Activated CD4-positive, alpha-beta T cell treated with anti-CD3 and anti-CD28 coated beads for 36 hours (primary cell): ENCODE data around the gene CLPTM1L. TPM values are rescaled to one million over a fixed set of nuclear protein-coding genes. Genes with fewer than 3 reads are reported as not detected.

Experiments
- ATAC-seq: fragments of 200-7000 bp; cut with Tn5 transposase; one replicate; pipeline ENCODE4 v1.10.0; 2021; ENCODE audit warnings: mild to moderate bottlenecking, moderate library complexity
- CTCF ChIA-PET: fragments of 350-600 bp; sonication (Branson Sonifier 250); formaldehyde crosslinking; loops from one replicate; lab custom pipeline; 2021; ENCODE audit warnings: antibody characterized with exemption; lab: Charles Lee
- POLR2A ChIA-PET: fragments of 350-600 bp; sonication (Branson Sonifier 250); formaldehyde crosslinking; loops from one replicate; lab custom pipeline; 2021; ENCODE audit warnings: antibody characterized with exemption, inconsistent platforms; lab: Charles Lee
- DNase-seq: peaks from one replicate; pipeline ENCODE4 v3.0.0-alpha.2; 2020
- H3K27ac Mint-ChIP-seq: one replicate; pipeline ENCODE4 v1.8.0; 2021; ENCODE audit warnings: mixed read lengths
- H3K27me3 Mint-ChIP-seq: one replicate; pipeline ENCODE4 v1.8.0; 2021; ENCODE audit warnings: mixed read lengths
- H3K36me3 Mint-ChIP-seq: one replicate; pipeline ENCODE4 v1.8.0; 2021; ENCODE audit warnings: low read depth, mixed read lengths
- H3K4me1 Mint-ChIP-seq: one replicate; pipeline ENCODE4 v1.8.0; 2021; ENCODE audit warnings: mixed read lengths
- H3K4me3 Mint-ChIP-seq: one replicate; pipeline ENCODE4 v1.8.0; 2021; ENCODE audit warnings: mild to moderate bottlenecking, moderate library complexity, mixed read lengths
- H3K9me3 Mint-ChIP-seq: one replicate; pipeline ENCODE4 v1.8.0; 2021; ENCODE audit warnings: low read depth, mixed read lengths
- intact Hi-C, 2 experiments: fragments of 100-400 bp; cut with DNase I in 1 of 2; cut with micrococcal nuclease in 1 of 2; formaldehyde crosslinking; loops; one replicate each; pipeline versions ENCODE4 v1.14.2 to v1.15.1; 2022 to 2024; cut with DNase I, micrococcal nuclease
- total RNA-seq, 2 experiments: library from RNA; stranded (reverse); gene quantifications; one replicate each; pipeline ENCODE4 v1.2.3, GENCODE V29; 2021

CLPTM1L gene
- total RNA-seq, 2 experiments from 2014 or later: 62.1 to 62.2 TPM

DNA sequence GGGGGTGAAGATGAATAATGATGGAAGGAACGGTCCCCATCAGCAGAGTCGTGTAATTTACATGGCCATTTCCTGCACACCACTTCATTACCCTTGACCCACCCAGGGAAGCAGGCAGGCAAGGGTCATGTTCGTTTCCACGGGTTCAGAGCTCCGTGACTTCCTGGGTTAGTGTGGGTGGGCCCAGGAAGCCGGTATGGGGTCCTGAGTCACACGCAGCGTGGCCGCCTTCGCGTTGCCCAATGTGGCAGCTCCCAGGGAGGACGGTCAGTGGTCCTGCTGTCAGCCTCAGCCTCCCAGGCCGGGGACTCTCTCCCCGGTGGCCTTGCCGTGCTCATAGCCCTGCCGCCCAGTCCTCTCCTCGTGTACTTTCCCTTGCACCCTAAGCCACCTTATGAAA lies 44.9 kb downstream of the CLPTM1L start:
- CTCF ChIA-PET: interaction anchor here (2.1 kb wide), 1 partner anchor 16 kb away, joined by 4 read pairs; no protein-coding TSS in a partner anchor
- H3K27ac Mint-ChIP-seq: no peak overlapping the region

DNA sequence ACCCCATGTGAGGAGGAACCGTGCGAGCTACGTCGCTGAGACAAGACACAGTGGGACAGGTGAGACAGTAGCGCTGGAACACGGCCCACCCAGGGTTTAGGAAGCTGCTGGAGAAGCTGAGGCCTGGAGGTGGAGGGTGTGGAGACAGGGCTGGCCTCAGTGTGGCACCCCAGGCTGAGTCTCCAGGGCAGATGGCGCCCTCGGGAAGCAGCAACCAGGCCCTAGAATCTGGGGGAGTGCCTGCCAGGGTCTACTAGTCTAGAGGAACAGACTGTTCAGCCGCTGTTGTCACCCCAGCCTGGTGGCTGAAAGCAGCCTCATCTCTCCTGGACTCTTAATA lies 45.4 kb downstream of the CLPTM1L start:
- Mint-ChIP-seq H3K4me1 (no peaks in the 10 kb centered on the region), H3K9me3 (peaks cover 4% of the 10 kb centered on the region), H3K36me3 (no peaks in the 10 kb centered on the region), H3K27me3 (no peaks in the 10 kb centered on the region), H3K27ac (no peak overlapping the region), H3K4me3 (no peak overlapping the region)
- POLR2A ChIA-PET: no interaction called here
- CTCF ChIA-PET: interaction anchor here (0.6 to 2.1 kb wide), 2 partner anchors 16 to 344 kb away, joined by 3 to 4 read pairs; no protein-coding TSS in a partner anchor
- DNase-seq: no peak
- no peak for ATAC-seq
- intact Hi-C loops: loop anchor here in 1 of 2 experiments (5.0 kb wide), 1 partner anchor 223 kb away; the partner anchor contains the start of gene LPCAT1

More for the DNA sequence above, 44.9 kb downstream of the CLPTM1L start:
- no peak overlapping the region for H3K4me3 Mint-ChIP-seq
- no peaks in the 10 kb centered on the region for H3K27me3 Mint-ChIP-seq
- POLR2A ChIA-PET: no interaction called here
- H3K4me1 Mint-ChIP-seq: no peaks in the 10 kb centered on the region
- intact Hi-C loops: loop anchor here in 1 of 2 experiments (5.0 kb wide), 1 partner anchor 222 kb away; the partner anchor contains the start of gene LPCAT1
- no peak for ATAC-seq
- H3K9me3 Mint-ChIP-seq: peaks cover 4% of the 10 kb centered on the region
- H3K36me3 Mint-ChIP-seq: no peaks in the 10 kb centered on the region
- no peak for DNase-seq

DNA sequence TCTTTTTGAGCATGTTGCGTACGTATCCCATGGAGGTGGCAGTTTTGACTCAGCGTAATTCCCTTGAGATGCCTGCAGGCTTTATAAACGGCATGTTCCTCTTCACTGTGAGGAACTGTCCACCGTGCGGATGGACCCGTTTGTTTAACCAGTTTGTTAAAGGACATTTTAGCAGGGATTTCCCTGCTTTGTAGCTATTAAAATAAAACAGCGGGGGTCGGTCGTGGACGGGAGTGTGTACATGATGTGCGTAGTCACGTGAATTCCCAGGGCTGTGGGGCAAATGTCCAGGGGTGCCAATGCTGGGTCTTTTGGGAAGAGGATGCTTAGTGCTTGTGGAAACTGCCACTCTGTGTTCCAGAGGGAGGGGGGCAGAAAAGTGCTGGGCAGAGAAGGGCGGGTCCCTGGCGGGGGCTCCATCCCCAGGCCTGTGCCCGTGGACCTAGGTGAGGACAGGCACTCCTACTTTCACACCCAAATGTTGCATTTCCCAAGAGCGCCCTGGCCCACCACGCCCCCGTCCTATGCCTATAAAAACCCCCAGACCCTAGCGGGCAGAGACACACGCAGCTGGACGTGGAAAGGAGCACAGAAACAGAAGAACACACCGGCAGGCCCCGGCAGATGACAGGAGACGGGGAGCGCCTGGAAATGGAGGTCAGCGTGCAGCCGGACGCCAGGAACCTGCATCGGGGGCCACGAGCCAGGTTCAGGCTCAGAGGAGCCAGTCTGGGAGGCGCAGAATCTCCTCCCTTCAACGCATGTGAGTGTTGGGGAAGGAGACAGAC lies 46.0 kb downstream of the CLPTM1L start:
- ATAC-seq (no peak), DNase-seq (peak; percentile 3)
- H3K27me3 Mint-ChIP-seq: no peaks in the 10 kb centered on the region
- H3K27ac Mint-ChIP-seq: no peak overlapping the region
- intact Hi-C loops: loop anchor here in 1 of 2 experiments (5.0 kb wide), 1 partner anchor 223 kb away; the partner anchor contains the start of gene LPCAT1
- no peak overlapping the region for H3K4me3 Mint-ChIP-seq
- ChIA-PET CTCF (interaction anchor here (0.5 to 2.1 kb wide), 3 partner anchors 17 to 346 kb away, joined by 3 to 4 read pairs (median 3); no protein-coding TSS in a partner anchor), POLR2A (no interaction called here)
- no peaks in the 10 kb centered on the region for H3K36me3 Mint-ChIP-seq
- no peaks in the 10 kb centered on the region for H3K4me1 Mint-ChIP-seq
- peaks cover 4% of the 10 kb centered on the region for H3K9me3 Mint-ChIP-seq

DNA sequence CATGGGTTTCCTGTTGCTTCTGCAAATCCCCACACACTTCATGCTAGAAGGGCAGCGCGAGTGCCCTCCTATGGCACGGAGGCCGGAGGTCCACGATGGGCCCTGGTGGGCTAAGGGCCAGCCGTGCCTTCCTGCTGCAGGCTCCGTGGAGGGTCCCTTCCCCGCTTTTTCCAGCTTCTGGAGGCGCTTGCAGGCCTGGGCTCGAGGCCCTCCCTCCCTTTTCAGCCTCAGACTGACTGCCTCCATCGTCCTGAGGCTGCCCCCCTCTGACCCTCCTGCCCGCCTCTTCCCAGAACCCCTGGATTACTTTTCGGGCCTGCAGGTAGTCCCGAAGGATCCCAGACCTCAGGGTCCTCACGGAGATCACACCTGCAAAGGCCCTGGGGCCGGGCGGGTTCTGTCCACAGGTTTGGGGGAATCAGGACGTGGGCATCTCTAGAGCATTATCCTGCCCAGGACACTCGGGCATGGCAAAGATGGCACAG lies 46.8 kb downstream of the CLPTM1L start:
- H3K36me3 Mint-ChIP-seq: peaks cover under 1% of the 10 kb centered on the region
- H3K4me3 Mint-ChIP-seq: no peak overlapping the region
- ChIA-PET CTCF (interaction anchor here (0.5 kb wide), 1 partner anchor 346 kb away, joined by 3 read pairs; no protein-coding TSS in a partner anchor), POLR2A (no interaction called here)
- peak; percentile 3 for DNase-seq
- peaks cover 4% of the 10 kb centered on the region for H3K4me1 Mint-ChIP-seq
- no peaks in the 10 kb centered on the region for H3K27me3 Mint-ChIP-seq
- H3K27ac Mint-ChIP-seq: no peak overlapping the region
- H3K9me3 Mint-ChIP-seq: peaks cover 4% of the 10 kb centered on the region
- ATAC-seq: no peak
- intact Hi-C loops: loop anchor here in 1 of 2 experiments (5.0 kb wide), 1 partner anchor 224 kb away; the partner anchor contains the start of gene LPCAT1

DNA sequence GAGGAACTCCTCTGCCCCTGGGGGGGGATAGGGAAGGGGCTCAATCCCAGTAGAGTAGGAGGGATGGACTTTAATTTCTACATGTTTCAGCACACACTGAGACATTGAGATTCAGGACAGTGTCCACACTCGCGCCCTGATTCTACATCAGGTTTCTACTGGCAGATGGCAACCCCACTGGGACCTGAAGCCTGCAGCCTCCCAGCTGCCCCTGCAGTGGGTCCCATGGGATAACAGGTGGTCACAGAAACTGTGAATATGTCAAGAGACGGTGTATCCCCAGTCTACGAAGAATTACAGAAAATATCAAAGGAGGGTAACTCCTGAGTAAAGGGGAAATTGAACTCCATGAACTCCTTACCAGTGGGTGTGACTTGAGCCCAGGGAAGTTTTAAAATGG lies 47.7 kb downstream of the CLPTM1L start:
- Mint-ChIP-seq H3K36me3 (peaks cover 4% of the 10 kb centered on the region), H3K9me3 (peaks cover 1% of the 10 kb centered on the region), H3K27ac (no peak overlapping the region), H3K27me3 (no peaks in the 10 kb centered on the region), H3K4me3 (no peak overlapping the region), H3K4me1 (peaks cover 7% of the 10 kb centered on the region)
- ChIA-PET CTCF (interaction anchor here (0.6 to 1.7 kb wide), 2 partner anchors 47 to 348 kb away, joined by 4 read pairs; no protein-coding TSS in a partner anchor), POLR2A (no interaction called here)
- no peak for DNase-seq
- intact Hi-C loops: loop anchor here in 1 of 2 experiments (5.0 kb wide), 1 partner anchor 225 kb away; the partner anchor contains the start of gene LPCAT1
- ATAC-seq: no peak

DNA sequence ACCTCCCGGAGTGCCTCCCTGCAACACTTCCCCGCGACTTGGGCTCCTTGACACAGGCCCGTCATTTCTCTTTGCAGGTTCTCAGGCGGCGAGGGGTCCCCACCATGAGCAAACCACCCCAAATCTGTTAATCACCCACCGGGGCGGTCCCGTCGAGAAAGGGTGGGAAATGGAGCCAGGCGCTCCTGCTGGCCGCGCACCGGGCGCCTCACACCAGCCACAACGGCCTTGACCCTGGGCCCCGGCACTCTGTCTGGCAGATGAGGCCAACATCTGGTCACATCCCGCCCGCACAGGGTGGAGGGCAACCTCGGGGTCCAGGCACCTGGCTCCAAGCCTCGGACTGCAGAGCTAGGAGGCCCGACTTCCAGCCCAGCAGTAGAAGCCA lies 49.3 kb downstream of the CLPTM1L start:
- no peak overlapping the region for H3K27ac Mint-ChIP-seq
- peaks cover 6% of the 10 kb centered on the region for H3K36me3 Mint-ChIP-seq
- H3K4me1 Mint-ChIP-seq: peaks cover 11% of the 10 kb centered on the region
- no peaks in the 10 kb centered on the region for H3K27me3 Mint-ChIP-seq
- DNase-seq (no peak), ATAC-seq (no peak)
- CTCF ChIA-PET: interaction anchor here (0.6 to 1.7 kb wide), 3 partner anchors 48 to 823 kb away, joined by 3 to 4 read pairs (median 4); no protein-coding TSS in a partner anchor
- peak overlapping the region; percentile 55 for H3K4me3 Mint-ChIP-seq
- intact Hi-C loops: loop anchor here in 1 of 2 experiments (1.0 to 5.0 kb wide), 3 partner anchors 50 to 227 kb away; partner anchors contain the start of genes CLPTM1L and LPCAT1
- POLR2A ChIA-PET: no interaction called here
- no peaks in the 10 kb centered on the region for H3K9me3 Mint-ChIP-seq

DNA sequence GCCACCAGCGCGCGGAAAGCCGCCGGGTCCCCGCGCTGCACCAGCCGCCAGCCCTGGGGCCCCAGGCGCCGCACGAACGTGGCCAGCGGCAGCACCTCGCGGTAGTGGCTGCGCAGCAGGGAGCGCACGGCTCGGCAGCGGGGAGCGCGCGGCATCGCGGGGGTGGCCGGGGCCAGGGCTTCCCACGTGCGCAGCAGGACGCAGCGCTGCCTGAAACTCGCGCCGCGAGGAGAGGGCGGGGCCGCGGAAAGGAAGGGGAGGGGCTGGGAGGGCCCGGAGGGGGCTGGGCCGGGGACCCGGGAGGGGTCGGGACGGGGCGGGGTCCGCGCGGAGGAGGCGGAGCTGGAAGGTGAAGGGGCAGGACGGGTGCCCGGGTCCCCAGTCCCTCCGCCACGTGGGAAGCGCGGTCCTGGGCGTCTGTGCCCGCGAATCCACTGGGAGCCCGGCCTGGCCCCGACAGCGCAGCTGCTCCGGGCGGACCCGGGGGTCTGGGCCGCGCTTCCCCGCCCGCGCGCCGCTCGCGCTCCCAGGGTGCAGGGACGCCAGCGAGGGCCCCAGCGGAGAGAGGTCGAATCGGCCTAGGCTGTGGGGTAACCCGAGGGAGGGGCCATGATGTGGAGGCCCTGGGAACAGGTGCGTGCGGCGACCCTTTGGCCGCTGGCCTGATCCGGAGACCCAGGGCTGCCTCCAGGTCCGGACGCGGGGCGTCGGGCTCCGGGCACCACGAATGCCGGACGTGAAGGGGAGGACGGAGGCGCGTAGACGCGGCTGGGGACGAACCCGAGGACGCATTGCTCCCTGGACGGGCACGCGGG lies 49.9 kb downstream of the CLPTM1L start, which contains the start of gene TERT:
Gene TERT, minus strand, starts transcription at position 234 of the 815 bp plus-strand sequence. Its CDS starts 79 bp downstream, at position 155.
- H3K27me3 Mint-ChIP-seq: no peaks in the 10 kb centered on the region

DNA sequence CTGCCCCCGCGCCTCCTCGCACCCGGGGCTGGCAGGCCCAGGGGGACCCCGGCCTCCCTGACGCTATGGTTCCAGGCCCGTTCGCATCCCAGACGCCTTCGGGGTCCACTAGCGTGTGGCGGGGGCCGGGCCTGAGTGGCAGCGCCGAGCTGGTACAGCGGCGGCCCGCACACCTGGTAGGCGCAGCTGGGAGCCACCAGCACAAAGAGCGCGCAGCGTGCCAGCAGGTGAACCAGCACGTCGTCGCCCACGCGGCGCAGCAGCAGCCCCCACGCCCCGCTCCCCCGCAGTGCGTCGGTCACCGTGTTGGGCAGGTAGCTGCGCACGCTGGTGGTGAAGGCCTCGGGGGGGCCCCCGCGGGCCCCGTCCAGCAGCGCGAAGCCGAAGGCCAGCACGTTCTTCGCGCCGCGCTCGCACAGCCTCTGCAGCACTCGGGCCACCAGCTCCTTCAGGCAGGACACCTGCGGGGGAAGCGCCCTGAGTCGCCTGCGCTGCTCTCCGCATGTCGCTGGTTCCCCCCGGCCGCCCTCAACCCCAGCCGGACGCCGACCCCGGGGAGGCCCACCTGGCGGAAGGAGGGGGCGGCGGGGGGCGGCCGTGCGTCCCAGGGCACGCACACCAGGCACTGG lies 50.6 kb downstream of the CLPTM1L start:
- no peaks in the 10 kb centered on the region for H3K27me3 Mint-ChIP-seq
- ChIA-PET CTCF (interaction anchor here (0.6 to 1.4 kb wide), 3 partner anchors 21 to 632 kb away, joined by 3 read pairs; no protein-coding TSS in a partner anchor), POLR2A (no interaction called here)
- H3K4me1 Mint-ChIP-seq: peaks cover 11% of the 10 kb centered on the region
- ATAC-seq (peak; percentile 21), DNase-seq (peak; percentile 45)
- peak overlapping the region; percentile 48 for H3K4me3 Mint-ChIP-seq
- H3K9me3 Mint-ChIP-seq: no peaks in the 10 kb centered on the region
- H3K36me3 Mint-ChIP-seq: peaks cover 6% of the 10 kb centered on the region
- no peak overlapping the region for H3K27ac Mint-ChIP-seq
- intact Hi-C loops: loop anchor here in 1 of 2 experiments (1.0 to 2.0 kb wide), 2 partner anchors 22 to 92 kb away; no protein-coding TSS in a partner anchor

More for the DNA sequence above, 49.9 kb downstream of the CLPTM1L start, which contains the start of gene TERT:
- ATAC-seq (peak; percentile 88), DNase-seq (peak; percentile 90)
- intact Hi-C loops: loop anchor here in 1 of 2 experiments (1.0 to 5.0 kb wide), 4 partner anchors 21 to 227 kb away; partner anchors contain the start of genes CLPTM1L and LPCAT1
- ChIA-PET POLR2A (no interaction called here), CTCF (interaction anchor here (0.6 to 1.4 kb wide), 3 partner anchors 21 to 143 kb away, joined by 3 read pairs; no protein-coding TSS in a partner anchor)
- H3K27ac Mint-ChIP-seq: no peak within 1 kb of the TSS
- H3K9me3 Mint-ChIP-seq: no peaks in the 10 kb centered on the region
- peaks cover 11% of the 10 kb centered on the region for H3K4me1 Mint-ChIP-seq
- peaks cover 6% of the 10 kb centered on the region for H3K36me3 Mint-ChIP-seq
- peak within 1 kb of the TSS; percentile 55 for H3K4me3 Mint-ChIP-seq

DNA sequence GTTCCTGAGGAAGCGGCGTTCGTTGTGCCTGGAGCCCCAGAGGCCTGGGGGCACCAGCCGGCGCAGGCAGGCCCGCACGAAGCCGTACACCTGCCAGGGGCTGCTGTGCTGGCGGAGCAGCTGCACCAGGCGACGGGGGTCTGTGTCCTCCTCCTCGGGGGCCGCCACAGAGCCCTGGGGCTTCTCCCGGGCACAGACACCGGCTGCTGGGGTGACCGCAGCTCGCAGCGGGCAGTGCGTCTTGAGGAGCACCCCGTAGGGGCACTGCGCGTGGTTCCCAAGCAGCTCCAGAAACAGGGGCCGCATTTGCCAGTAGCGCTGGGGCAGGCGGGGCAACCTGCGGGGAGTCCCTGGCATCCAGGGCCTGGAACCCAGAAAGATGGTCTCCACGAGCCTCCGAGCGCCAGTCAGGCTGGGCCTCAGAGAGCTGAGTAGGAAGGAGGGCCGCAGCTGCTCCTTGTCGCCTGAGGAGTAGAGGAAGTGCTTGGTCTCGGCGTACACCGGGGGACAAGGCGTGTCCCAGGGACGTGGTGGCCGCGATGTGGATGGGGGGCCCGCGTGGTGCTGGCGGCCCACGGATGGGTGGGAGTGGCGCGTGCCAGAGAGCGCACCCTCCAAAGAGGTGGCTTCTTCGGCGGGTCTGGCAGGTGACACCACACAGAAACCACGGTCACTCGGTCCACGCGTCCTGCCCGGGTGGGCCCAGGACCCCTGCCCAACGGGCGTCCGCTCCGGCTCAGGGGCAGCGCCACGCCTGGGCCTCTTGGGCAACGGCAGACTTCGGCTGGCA lies 51.3 kb downstream of the CLPTM1L start:
- ChIA-PET CTCF (interaction anchor here (0.6 to 1.4 kb wide), 3 partner anchors 22 to 633 kb away, joined by 3 read pairs; no protein-coding TSS in a partner anchor), POLR2A (no interaction called here)
- Mint-ChIP-seq H3K4me1 (peaks cover 11% of the 10 kb centered on the region), H3K27me3 (no peaks in the 10 kb centered on the region), H3K27ac (no peak overlapping the region), H3K9me3 (no peaks in the 10 kb centered on the region), H3K36me3 (peaks cover 7% of the 10 kb centered on the region), H3K4me3 (peak overlapping the region; percentile 43)
- ATAC-seq (no peak), DNase-seq (no peak)
- intact Hi-C loops: loop anchor here in 1 of 2 experiments (1.0 to 2.0 kb wide), 2 partner anchors 23 to 93 kb away; no protein-coding TSS in a partner anchor
